ENCODE results near the gene FRMD5. TPM values are rescaled to one million over a fixed set of nuclear protein-coding genes. Genes with fewer than 3 reads are reported as not detected.

Gene FRMD5
- total RNA-seq, 1 donor from 2014 or later: 62.4 TPM

GRCh38 chr15:43941555-43941954 lies 253.5 kb downstream of the FRMD5 start:
- H3K36me3 ChIP-seq: no peaks in the 10 kb centered on the region
- intact Hi-C loops (cut with micrococcal nuclease): no loop called here
- H3K27me3 ChIP-seq (ENCODE audit: low read depth): no peaks in the 10 kb centered on the region
- H3K4me1 ChIP-seq: peaks cover 5% of the 10 kb centered on the region
- H3K4me3 ChIP-seq: no peak overlapping the region
- H3K27ac ChIP-seq (replicated peaks): no peak overlapping the region
- H3K9me3 ChIP-seq (replicated peaks): no peaks in the 10 kb centered on the region
- no peak for DNase-seq
- TF ChIP-seq CTCF (IDR thresholded peaks at IDR 0.05; ENCODE audit: borderline replicate concordance): no peak

- Histone ChIP-seq H3K27ac (replicated peaks) (no peak overlapping the region), H3K36me3 (no peaks in the 10 kb centered on the region), H3K9me3 (replicated peaks) (no peaks in the 10 kb centered on the region), H3K4me3 (no peak overlapping the region), H3K4me1 (peaks cover 2% of the 10 kb centered on the region), H3K27me3 (ENCODE audit: low read depth) (no peaks in the 10 kb centered on the region)
- no peak for DNase-seq
- intact Hi-C loops (cut with micrococcal nuclease): no loop called here
- no peak for TF ChIP-seq CTCF (IDR thresholded peaks at IDR 0.05; ENCODE audit: borderline replicate concordance)
Observed at GRCh38 chr15:43941071-43941470, 254.0 kb downstream of the FRMD5 start.

- intact Hi-C loops (cut with micrococcal nuclease): no loop called here
- H3K36me3 ChIP-seq: no peaks in the 10 kb centered on the region
- no peaks in the 10 kb centered on the region for H3K9me3 ChIP-seq (replicated peaks)
- H3K4me1 ChIP-seq: no peaks in the 10 kb centered on the region
- no peak overlapping the region for H3K4me3 ChIP-seq
- H3K27ac ChIP-seq (replicated peaks): no peak overlapping the region
- peak; percentile 30 for TF ChIP-seq CTCF (IDR thresholded peaks at IDR 0.05; ENCODE audit: borderline replicate concordance)
- DNase-seq: no peak
- no peaks in the 10 kb centered on the region for H3K27me3 ChIP-seq (ENCODE audit: low read depth)
Observed at GRCh38 chr15:43939070-43939469, 256.0 kb downstream of the FRMD5 start.

- peaks cover 29% of the 10 kb centered on the region for H3K4me1 ChIP-seq
- H3K27me3 ChIP-seq (ENCODE audit: low read depth): no peaks in the 10 kb centered on the region
- intact Hi-C loops (cut with micrococcal nuclease): no loop called here
- H3K9me3 ChIP-seq (replicated peaks): no peaks in the 10 kb centered on the region
- H3K27ac ChIP-seq (replicated peaks): no peak overlapping the region
- DNase-seq: no peak
- TF ChIP-seq CTCF (IDR thresholded peaks at IDR 0.05; ENCODE audit: borderline replicate concordance): no peak
- no peaks in the 10 kb centered on the region for H3K36me3 ChIP-seq
- no peak overlapping the region for H3K4me3 ChIP-seq
Observed at GRCh38 chr15:43934480-43934879, 260.6 kb downstream of the FRMD5 start.

GRCh38 chr15:43932907-43933306 lies 262.2 kb downstream of the FRMD5 start:
- intact Hi-C loops (cut with micrococcal nuclease): no loop called here
- H3K27me3 ChIP-seq (ENCODE audit: low read depth): no peaks in the 10 kb centered on the region
- no peaks in the 10 kb centered on the region for H3K36me3 ChIP-seq
- peak; percentile 21 for DNase-seq
- H3K4me3 ChIP-seq: no peak overlapping the region
- no peaks in the 10 kb centered on the region for H3K9me3 ChIP-seq (replicated peaks)
- peaks cover 30% of the 10 kb centered on the region for H3K4me1 ChIP-seq
- TF ChIP-seq CTCF (IDR thresholded peaks at IDR 0.05; ENCODE audit: borderline replicate concordance): no peak
- H3K27ac ChIP-seq (replicated peaks): no peak overlapping the region

Measured in left ventricle myocardium inferior (tissue), 1 donor.